Fibroblast of lung (primary cell): Measurements from ENCODE around the gene SFR1. TPM values are rescaled to one million over a fixed set of nuclear protein-coding genes. Genes with fewer than 3 reads are reported as not detected.
A peak's percentile ranks its signal among the peaks of the same experiment; 100 is the strongest.

Experiments used
- DNase-seq, 2 donors: peaks; one replicate each; pipeline versions ENCODE4 v3.0.0 to v3.0.0-alpha.2; 2010; ENCODE audit warnings: low read depth in 2 of 2
- H2AFZ ChIP-seq: 2 replicates; pipeline ENCODE4 v1.5.1; 2012; ENCODE audit warnings: low read length, control low read depth, inconsistent platforms
- H3K27ac ChIP-seq: 2 replicates; pipeline ENCODE4 v1.5.1; 2011; ENCODE audit warnings: low read length, control low read depth; ENCODE audit not compliant: insufficient read depth
- H3K27me3 ChIP-seq: 2 replicates; pipeline ENCODE4 v1.5.1; 2011; ENCODE audit warnings: mild to moderate bottlenecking, low read length; ENCODE audit not compliant: control insufficient read depth, insufficient read depth
- H3K36me3 ChIP-seq: 2 replicates; pipeline ENCODE4 v1.5.1; 2011; ENCODE audit warnings: low read length; ENCODE audit not compliant: control insufficient read depth, insufficient read depth
- H3K4me1 ChIP-seq: 2 replicates; pipeline ENCODE4 v1.5.1; 2011; ENCODE audit warnings: low read length; ENCODE audit not compliant: control insufficient read depth, insufficient read depth; ENCODE audit errors: extremely low read depth
- H3K4me2 ChIP-seq: 2 replicates; pipeline ENCODE4 v1.5.1; 2011; ENCODE audit warnings: low read length, control low read depth; ENCODE audit not compliant: insufficient read depth; ENCODE audit errors: extremely low read depth
- H3K4me3 ChIP-seq, 4 experiments: fragments of 200-600 bp in 1 of 4; sonication (generic) in 1 of 4; replicated peaks in 1 of 4; 2 replicates each; pipeline ENCODE4 v1.5.1; 2011 to 2016; ENCODE audit warnings: low read length in 4 of 4, low read depth in 3 of 4, mild to moderate bottlenecking in 3 of 4, control low read depth in 2 of 4, inconsistent platforms in 1 of 4, mixed read lengths in 1 of 4; ENCODE audit not compliant: insufficient read depth in 1 of 4; ENCODE audit errors: control extremely low read depth in 1 of 4
- H3K79me2 ChIP-seq: 2 replicates; pipeline ENCODE4 v1.5.1; 2012; ENCODE audit warnings: mild to moderate bottlenecking, low read length, inconsistent platforms; ENCODE audit not compliant: control insufficient read depth, insufficient read depth
- H3K9ac ChIP-seq: 2 replicates; pipeline ENCODE4 v1.5.1; 2011; ENCODE audit warnings: mild to moderate bottlenecking, low read length, control low read depth; ENCODE audit not compliant: insufficient read depth
- H3K9me3 ChIP-seq: 2 replicates; pipeline ENCODE4 v1.5.1; 2012; ENCODE audit warnings: low read depth, low read length; ENCODE audit not compliant: control insufficient read depth, insufficient read depth
- H4K20me1 ChIP-seq: 2 replicates; pipeline ENCODE4 v1.5.1; 2011; ENCODE audit warnings: low read length; ENCODE audit not compliant: control insufficient read depth, insufficient read depth; ENCODE audit errors: extremely low read depth
- CTCF ChIP-seq, 2 donors: IDR thresholded peaks in 1 of 2; conservative IDR thresholded peaks in 1 of 2; 1 replicate in 1 of 2; 2 replicates in 1 of 2; pipeline ENCODE4 v1.5.1; 2011 to 2012; ENCODE audit warnings: low read length in 2 of 2, control low read depth in 1 of 2, inconsistent platforms in 1 of 2, low read depth in 1 of 2, mild to moderate bottlenecking in 1 of 2
- EZH2 ChIP-seq: IDR thresholded peaks from 2 replicates; pipeline ENCODE4 v1.5.1; 2012; ENCODE audit warnings: low read length, control low read depth, mild to moderate bottlenecking; ENCODE audit errors: missing control alignments
- polyA plus RNA-seq, 2 donors: library from polyadenylated mRNA; depleted of rRNA in 1 of 2; stranded (reverse) in 1 of 2; unstranded in 1 of 2; fragments of >200 nt; gene quantifications; 2 replicates each; pipeline ENCODE4 v1.2.1, GENCODE V29; 2011 to 2012; ENCODE audit warnings: missing spikeins in 1 of 2
- total RNA-seq: library from RNA; depleted of rRNA; stranded (reverse); fragments of >200 nt; gene quantifications from 2 replicates; pipeline ENCODE4 v1.2.1, GENCODE V29; 2014

Gene SFR1
- total and polyA plus RNA-seq, 2 donors (not counting 1 experiment from before 2014, with no cell fraction given), result 5.2 to 5.4 TPM

GRCh38 chr10:104113376-104113956 lies 8.5 kb upstream of the SFR1 start:
- no peak overlapping the region for H3K9ac ChIP-seq
- no peaks in the 10 kb centered on the region for H3K27me3 ChIP-seq
- H2AFZ ChIP-seq, result no peak overlapping the region
- no peaks in the 10 kb centered on the region for H3K36me3 ChIP-seq
- no peak overlapping the region for H3K27ac ChIP-seq
- no peaks in the 10 kb centered on the region for H3K79me2 ChIP-seq
- no peak overlapping the region for H3K4me2 ChIP-seq
- no peaks in the 10 kb centered on the region for H3K9me3 ChIP-seq
- peaks cover 2% of the 10 kb centered on the region for H3K4me1 ChIP-seq
- no peak overlapping the region for H3K4me3 ChIP-seq
- DNase-seq, result no peak
- TF ChIP-seq CTCF (conservative IDR thresholded peaks at IDR 0.05 in 1 of 2, IDR thresholded peaks at IDR 0.05 in 1 of 2; ENCODE audit: low read depth in 1 of 2, low read length in 2 of 2) (no peak), EZH2 (no peak)
- no peaks in the 10 kb centered on the region for H4K20me1 ChIP-seq

- no peak overlapping the region for H3K9ac ChIP-seq
- no peaks in the 10 kb centered on the region for H3K9me3 ChIP-seq
Observed at GRCh38 chr10:104117839-104118323, 4.1 kb upstream of the SFR1 start.

GRCh38 chr10:104119996-104120395 lies 2.0 kb upstream of the SFR1 start:
- Histone ChIP-seq H2AFZ (peak overlapping the region; percentile 2), H3K36me3 (no peaks in the 10 kb centered on the region), H3K9ac (no peak overlapping the region), H4K20me1 (no peaks in the 10 kb centered on the region), H3K27ac (peak overlapping the region; percentile 97), H3K4me1 (peaks cover 5% of the 10 kb centered on the region), H3K9me3 (no peaks in the 10 kb centered on the region), H3K4me2 (no peak overlapping the region), H3K4me3 (no peak overlapping the region), H3K27me3 (no peaks in the 10 kb centered on the region), H3K79me2 (no peaks in the 10 kb centered on the region)
- TF ChIP-seq CTCF (conservative IDR thresholded peaks at IDR 0.05 in 1 of 2, IDR thresholded peaks at IDR 0.05 in 1 of 2; ENCODE audit: low read depth in 1 of 2, low read length in 2 of 2) (no peak), EZH2 (no peak)
- DNase-seq, result peak in 1 of 2 donors; percentile 1

More at GRCh38 chr10:104117839-104118323, 4.1 kb upstream of the SFR1 start:
- H3K4me1 ChIP-seq, result peaks cover 3% of the 10 kb centered on the region
- no peaks in the 10 kb centered on the region for H3K79me2 ChIP-seq
- H3K36me3 ChIP-seq, result no peaks in the 10 kb centered on the region
- TF ChIP-seq CTCF (conservative IDR thresholded peaks at IDR 0.05 in 1 of 2, IDR thresholded peaks at IDR 0.05 in 1 of 2; ENCODE audit: low read depth in 1 of 2, low read length in 2 of 2) (no peak), EZH2 (no peak)
- no peak overlapping the region for H3K4me2 ChIP-seq
- no peaks in the 10 kb centered on the region for H4K20me1 ChIP-seq
- H3K27ac ChIP-seq, result no peak overlapping the region
- no peaks in the 10 kb centered on the region for H3K27me3 ChIP-seq
- no peak overlapping the region for H2AFZ ChIP-seq
- DNase-seq, result peak; percentile 14 to 81
- H3K4me3 ChIP-seq, result no peak overlapping the region
